PC-3 (cell line): ENCODE results near the gene DUSP5. TPM values are rescaled to one million over a fixed set of nuclear protein-coding genes. Genes with fewer than 3 reads are reported as not detected.

Source experiments
- ATAC-seq: fragments of 200-7000 bp; cut with Tn5 transposase; 2 replicates; pipeline ENCODE4 v1.9.1; 2020; ENCODE audit warnings: mild to moderate bottlenecking, moderate library complexity
- BruUV-seq: library from RNA; stranded (reverse); fragments of 400-500 nt; replicated peaks from 2 replicates; lab custom pipeline; 2021; lab: Mats Ljungman, UMichigan
- CTCF ChIA-PET: fragments of 300-600 bp; sonication (Branson Sonifier 250); formaldehyde crosslinking; loops from one replicate; lab custom pipeline; 2022; ENCODE audit warnings: antibody characterized with exemption; lab: Charles Lee
- POLR2A ChIA-PET: fragments of 300-600 bp; sonication (Branson Sonifier 250); formaldehyde crosslinking; loops from one replicate; lab custom pipeline; 2022; ENCODE audit warnings: antibody characterized with exemption; ENCODE audit not compliant: unreplicated experiment; lab: Charles Lee
- DNase-seq: peaks from one replicate; pipeline ENCODE4 v3.0.0-alpha.2; 2015
- H2AFZ ChIP-seq: fragments of 300-600 bp; sonication (generic); 2 replicates; pipeline ENCODE4 v1.6.0; 2016; ENCODE audit warnings: antibody characterized with exemption, low read length
- H3F3A ChIP-seq: fragments of 300-600 bp; sonication (generic); one replicate; pipeline ENCODE4 v1.6.0; 2017; ENCODE audit warnings: antibody characterized with exemption, low read length, control low read depth, mild to moderate bottlenecking; ENCODE audit not compliant: unreplicated experiment
- H3K27ac ChIP-seq: fragments of 300-600 bp; sonication (generic); 2 replicates; pipeline ENCODE4 v1.5.1; 2016; ENCODE audit warnings: mild to moderate bottlenecking, low read length
- H3K27me3 ChIP-seq: fragments of 300-600 bp; sonication (generic); 2 replicates; pipeline ENCODE4 v1.6.1; 2016; ENCODE audit warnings: low read length, mixed read lengths
- H3K36me3 ChIP-seq: fragments of 300-600 bp; sonication (generic); 2 replicates; pipeline ENCODE4 v1.6.1; 2016; ENCODE audit warnings: low read depth, mixed run types, low read length, mixed read lengths
- H3K4me1 ChIP-seq: fragments of 300-600 bp; sonication (generic); 2 replicates; pipeline ENCODE4 v1.5.1; 2016; ENCODE audit warnings: low read length; ENCODE audit not compliant: insufficient read depth
- H3K4me2 ChIP-seq: fragments of 300-600 bp; sonication (generic); 2 replicates; pipeline ENCODE4 v1.6.0; 2016; ENCODE audit warnings: low read length
- H3K4me3 ChIP-seq: fragments of 300-600 bp; sonication (generic); 2 replicates; pipeline ENCODE4 v1.5.1; 2016; ENCODE audit warnings: mild to moderate bottlenecking, low read length, mixed read lengths
- H3K79me2 ChIP-seq: fragments of 300-600 bp; sonication (generic); 2 replicates; pipeline ENCODE4 v1.6.1; 2017; ENCODE audit warnings: low read length, mixed read lengths
- H3K9ac ChIP-seq: fragments of 300-600 bp; sonication (generic); 2 replicates; pipeline ENCODE4 v1.6.0; 2016; ENCODE audit warnings: mild to moderate bottlenecking, low read length
- H3K9me2 ChIP-seq: fragments of 300-600 bp; sonication (generic); replicated peaks from 2 replicates; pipeline ENCODE4 v1.6.1; 2016; ENCODE audit warnings: mixed run types, low read length, mixed read lengths
- H3K9me3 ChIP-seq: fragments of 300-600 bp; sonication (generic); 2 replicates; pipeline ENCODE4 v1.6.1; 2016; ENCODE audit warnings: low read length, mixed read lengths
- H4K20me1 ChIP-seq: fragments of 300-600 bp; sonication (generic); 2 replicates; pipeline ENCODE4 v1.6.1; 2016; ENCODE audit warnings: low read length, mixed read lengths
- EZH2 ChIP-seq: fragments of 300-600 bp; sonication (generic); IDR thresholded peaks from one replicate; pipeline ENCODE4 v1.6.1; 2017; ENCODE audit warnings: antibody characterized with exemption, mild to moderate bottlenecking, low read length; ENCODE audit not compliant: unreplicated experiment
- EZH2phosphoT487 ChIP-seq: fragments of 300-600 bp; sonication (generic); IDR thresholded peaks from 2 replicates; pipeline ENCODE4 v1.6.1; 2018; ENCODE audit warnings: mild to moderate bottlenecking, antibody characterized with exemption, low read length, borderline replicate concordance
- intact Hi-C: fragments of 100-400 bp; cut with micrococcal nuclease; formaldehyde crosslinking; loops from 2 replicates; pipeline ENCODE4 v1.9.0; 2023
- total RNA-seq: library from RNA; depleted of rRNA; stranded (reverse); fragments of >200 nt; gene quantifications from 2 replicates; pipeline ENCODE4 v1.2.3, GENCODE V29; 2014
- TF ChIP-seq, protein P1 (sequence below): fragments of 300-600 bp; sonication (generic); conservative IDR thresholded peaks from 2 replicates; pipeline ENCODE4 v1.5.1; 2017; ENCODE audit warnings: antibody characterized with exemption, low read depth, mild to moderate bottlenecking, low read length

Gene DUSP5
- total RNA-seq, 1 experiment from 2014 or later = 206 TPM

- peaks cover 47% of the 10 kb centered on the region for H3K4me1 ChIP-seq
- POLR2A ChIA-PET = interaction anchor here (0.9 to 1.1 kb wide), 2 partner anchors 86 to 144 kb away, joined by 3 to 4 read pairs; no protein-coding TSS in a partner anchor
- no peak for ATAC-seq
Measured at GRCh38 chr10:110500515-110500905, 2.8 kb downstream of the DUSP5 start.

DNA sequence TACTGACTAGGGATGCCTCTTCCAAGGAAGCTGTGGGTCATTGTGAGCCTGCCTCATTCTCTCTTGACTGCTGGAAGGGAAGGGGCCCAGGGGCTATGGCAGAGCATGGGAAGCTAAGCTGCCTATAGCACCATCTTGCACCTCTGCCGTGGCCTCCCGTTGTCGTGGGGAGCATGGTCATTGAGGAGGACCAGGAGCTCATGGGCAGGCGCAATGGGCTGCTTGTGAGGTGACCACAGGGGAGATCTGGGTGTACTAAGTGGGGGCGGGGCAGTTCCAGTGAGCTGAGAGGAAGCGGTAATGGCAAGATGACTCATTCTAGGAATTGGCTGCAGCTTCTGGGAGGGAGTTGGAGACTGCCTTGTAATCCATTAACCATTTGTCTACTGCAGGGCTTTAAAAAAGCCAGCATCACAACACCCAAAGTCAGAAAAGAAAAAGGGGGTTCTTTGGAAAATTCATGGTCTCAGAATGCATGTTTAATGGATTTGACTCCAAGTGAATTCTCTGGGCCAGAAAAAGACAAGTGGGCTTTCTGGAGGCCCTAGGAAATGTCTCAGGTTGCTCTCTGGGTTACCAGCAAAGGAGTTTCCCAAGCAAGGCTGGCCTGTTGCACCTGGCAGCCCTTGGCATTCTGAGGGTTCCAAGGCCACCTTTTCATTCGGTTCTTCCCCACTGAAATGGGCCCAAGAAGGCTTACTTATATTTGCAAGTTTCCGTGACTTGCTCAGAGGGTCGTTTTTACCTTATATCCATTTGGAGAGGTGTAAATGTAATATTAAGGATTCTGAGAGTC lies 3.6 kb downstream of the DUSP5 start:
- peak overlapping the region; percentile 96 for H3K4me3 ChIP-seq
- no TSS peak for BruUV-seq
- peak; percentile 89 for DNase-seq

More at GRCh38 chr10:110500515-110500905, 2.8 kb downstream of the DUSP5 start:
- Histone ChIP-seq H3K9me3 (no peaks in the 10 kb centered on the region), H3K27ac (peak overlapping the region; percentile 70), H4K20me1 (peaks cover 73% of the 10 kb centered on the region), H3K79me2 (peaks cover 96% of the 10 kb centered on the region), H3K4me2 (peak overlapping the region; percentile 87), H3K4me3 (peak overlapping the region; percentile 96), H3K9me2 (no peaks in the 10 kb centered on the region), H3K9ac (peak overlapping the region; percentile 99), H2AFZ (no peak overlapping the region), H3F3A (no peaks in the 10 kb centered on the region), H3K36me3 (peaks cover 71% of the 10 kb centered on the region), H3K27me3 (no peaks in the 10 kb centered on the region)
- intact Hi-C loops = no loop called here
- TF ChIP-seq EZH2phosphoT487 = no peak
- no peak for TF ChIP-seq EZH2
- TF ChIP-seq, protein P1, sequence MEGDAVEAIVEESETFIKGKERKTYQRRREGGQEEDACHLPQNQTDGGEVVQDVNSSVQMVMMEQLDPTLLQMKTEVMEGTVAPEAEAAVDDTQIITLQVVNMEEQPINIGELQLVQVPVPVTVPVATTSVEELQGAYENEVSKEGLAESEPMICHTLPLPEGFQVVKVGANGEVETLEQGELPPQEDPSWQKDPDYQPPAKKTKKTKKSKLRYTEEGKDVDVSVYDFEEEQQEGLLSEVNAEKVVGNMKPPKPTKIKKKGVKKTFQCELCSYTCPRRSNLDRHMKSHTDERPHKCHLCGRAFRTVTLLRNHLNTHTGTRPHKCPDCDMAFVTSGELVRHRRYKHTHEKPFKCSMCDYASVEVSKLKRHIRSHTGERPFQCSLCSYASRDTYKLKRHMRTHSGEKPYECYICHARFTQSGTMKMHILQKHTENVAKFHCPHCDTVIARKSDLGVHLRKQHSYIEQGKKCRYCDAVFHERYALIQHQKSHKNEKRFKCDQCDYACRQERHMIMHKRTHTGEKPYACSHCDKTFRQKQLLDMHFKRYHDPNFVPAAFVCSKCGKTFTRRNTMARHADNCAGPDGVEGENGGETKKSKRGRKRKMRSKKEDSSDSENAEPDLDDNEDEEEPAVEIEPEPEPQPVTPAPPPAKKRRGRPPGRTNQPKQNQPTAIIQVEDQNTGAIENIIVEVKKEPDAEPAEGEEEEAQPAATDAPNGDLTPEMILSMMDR = no peak
- CTCF ChIA-PET = no interaction called here
- BruUV-seq = no TSS peak
- peak; percentile 77 for DNase-seq

More for the DNA sequence above, 3.6 kb downstream of the DUSP5 start:
- Histone ChIP-seq H3K27me3 (no peaks in the 10 kb centered on the region), H3K9me3 (no peaks in the 10 kb centered on the region), H4K20me1 (peaks cover 81% of the 10 kb centered on the region), H3K36me3 (peaks cover 79% of the 10 kb centered on the region), H3K27ac (peak overlapping the region; percentile 70), H3K9me2 (no peaks in the 10 kb centered on the region), H3K79me2 (peaks cover 96% of the 10 kb centered on the region), H3K4me2 (peak overlapping the region; percentile 87), H2AFZ (no peak overlapping the region), H3F3A (no peaks in the 10 kb centered on the region), H3K9ac (peak overlapping the region; percentile 99), H3K4me1 (peaks cover 41% of the 10 kb centered on the region)
- ChIA-PET POLR2A (interaction anchor here (0.6 to 1.1 kb wide), 5 partner anchors 87 to 196 kb away, joined by 3 to 4 read pairs (median 3); partner anchors contain the start of gene SMNDC1), CTCF (no interaction called here)
- TF ChIP-seq EZH2phosphoT487 (no peak), EZH2 (no peak)
- TF ChIP-seq, protein P1 = no peak
- ATAC-seq = peak; percentile 29
- intact Hi-C loops = no loop called here
